Activated CD8-positive, alpha-beta memory T cell treated with anti-CD3 and anti-CD28 coated beads, Interleukin-2, amount 50 U/mL, for 24 hours (primary cell): Measurements from ENCODE around the gene RDH5.

Experiments
- DNase-seq: peaks from one replicate; pipeline ENCODE4 v3.0.0-alpha.2; 2020; ENCODE audit errors: extremely low read depth

RDH5 gene

DNA sequence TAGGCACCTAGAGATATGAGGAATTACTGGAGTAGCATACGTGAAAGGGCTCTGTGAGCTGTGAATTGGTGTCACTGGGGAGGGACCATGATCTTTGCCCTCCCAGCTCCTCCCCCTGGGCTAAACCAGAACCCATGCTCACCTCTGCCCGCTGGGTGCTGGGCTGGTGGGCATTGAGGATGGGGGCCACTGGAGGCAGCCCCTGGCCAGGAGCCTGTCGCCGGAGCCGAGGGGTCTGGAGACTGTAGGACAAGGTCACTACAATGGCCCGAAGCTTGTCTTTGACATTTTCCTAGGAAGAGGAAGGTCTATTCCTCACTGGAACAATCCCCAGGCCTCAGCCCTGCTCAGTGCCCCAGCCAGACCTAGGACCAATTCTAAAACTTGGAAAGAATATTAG, 24.1 kb upstream of the RDH5 start:
- DNase-seq: no peak

DNA sequence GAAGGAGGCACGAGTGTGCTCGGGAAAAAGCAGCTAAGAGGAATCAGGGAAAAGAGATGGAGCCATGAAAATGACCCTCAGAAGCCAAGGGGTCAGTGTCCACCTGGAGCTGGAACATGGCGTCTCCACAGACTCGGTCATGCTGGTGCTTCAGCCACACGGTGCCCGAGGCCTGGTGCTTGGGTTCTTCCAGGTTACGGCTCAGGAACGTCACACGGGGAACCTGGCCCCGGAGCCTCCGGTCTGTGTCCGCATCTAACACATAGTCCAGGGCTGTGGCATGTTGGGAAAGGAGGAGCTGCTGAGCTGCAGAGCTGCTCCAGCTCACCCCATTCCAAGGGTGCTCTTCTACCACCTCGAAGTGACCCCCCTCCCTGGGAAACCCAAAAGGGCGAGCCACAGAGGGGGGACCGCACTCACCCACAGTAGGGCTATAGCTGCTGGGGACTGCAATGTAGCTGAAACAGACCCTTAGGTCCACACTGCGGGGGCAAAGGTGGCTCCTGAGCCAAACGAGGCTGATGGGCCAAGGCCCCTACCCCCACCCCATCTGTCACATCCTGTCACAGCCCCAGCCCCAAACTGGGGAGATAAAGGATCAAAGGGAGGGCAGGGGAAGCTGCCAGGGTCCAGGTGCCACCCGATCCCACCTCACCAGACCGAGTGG, 23.3 kb upstream of the RDH5 start:
- no peak for DNase-seq

DNA sequence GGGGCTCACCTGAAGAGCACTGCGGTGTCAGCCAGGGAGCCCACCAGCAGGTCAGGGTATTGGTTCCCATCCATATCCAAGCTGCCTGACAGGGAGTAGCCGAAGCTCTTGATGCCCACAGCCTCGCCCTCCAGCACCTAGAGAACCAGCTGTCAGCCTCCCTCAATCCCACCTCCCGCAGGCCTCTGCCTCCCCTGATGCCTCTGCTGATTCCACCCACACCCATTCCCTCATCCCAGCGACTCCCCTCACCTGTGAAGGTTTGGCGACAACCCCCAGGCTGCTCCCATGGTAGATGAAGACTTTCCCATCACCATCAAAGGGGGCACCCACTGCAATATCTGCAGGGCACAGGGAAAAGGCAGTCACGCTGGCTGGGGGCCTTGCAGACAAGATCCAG, 22.5 kb upstream of the RDH5 start:
- DNase-seq: no peak

DNA sequence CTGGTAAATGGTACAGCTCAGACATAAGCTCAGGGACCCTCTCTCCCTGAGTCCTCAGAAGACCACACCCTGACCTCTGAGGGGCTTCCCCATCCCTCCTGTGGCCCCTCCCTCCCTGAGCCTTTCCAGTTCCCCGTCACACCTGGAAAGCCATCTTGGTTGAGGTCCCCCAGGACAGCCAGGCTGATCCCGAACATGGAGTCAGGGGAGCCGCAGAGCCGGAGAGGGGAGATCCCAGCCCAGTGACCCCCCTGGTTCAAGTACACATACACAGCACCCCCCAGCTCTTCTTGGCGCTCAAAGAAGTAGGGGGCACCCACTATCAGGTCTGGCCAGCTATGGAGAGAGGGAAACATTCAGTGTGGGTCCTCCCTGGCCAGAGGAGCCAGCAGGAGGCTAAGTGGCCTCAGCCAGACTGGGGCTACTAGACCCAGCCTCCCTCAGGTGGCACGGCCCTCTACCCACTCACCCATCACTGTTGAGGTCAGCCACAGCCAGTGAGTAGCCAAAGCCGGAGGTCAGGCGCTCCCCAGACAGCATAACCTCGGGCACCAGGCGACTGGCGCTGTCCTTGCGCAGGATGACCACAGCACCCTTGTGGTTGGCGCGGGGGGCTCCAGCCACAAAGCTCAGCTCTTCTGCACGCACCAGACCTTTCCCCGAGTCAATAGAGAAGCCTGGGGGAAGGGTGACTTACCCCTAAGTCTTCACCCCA, 21.8 kb upstream of the RDH5 start:
- DNase-seq: no peak

DNA sequence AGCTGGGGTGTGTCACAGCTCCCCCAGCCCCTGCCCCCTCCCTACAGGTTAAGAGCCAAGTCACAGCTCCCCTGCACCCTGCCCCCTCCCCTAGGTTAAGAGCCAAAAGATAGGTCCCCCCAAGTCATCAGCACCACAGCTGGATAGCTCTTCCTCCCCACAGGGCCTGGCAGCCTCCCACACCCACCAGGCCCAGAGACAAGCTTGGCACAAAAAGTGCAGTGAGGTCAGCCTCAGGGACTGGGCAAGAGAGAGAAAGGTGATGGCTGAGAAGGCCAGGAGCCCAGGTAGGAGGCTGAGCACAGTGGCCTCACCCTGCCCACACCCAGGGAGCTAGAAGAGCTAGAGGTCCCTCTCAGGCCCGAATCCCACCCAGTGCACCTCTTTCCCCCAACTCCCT, 21.2 kb upstream of the RDH5 start:
- DNase-seq: no peak

DNA sequence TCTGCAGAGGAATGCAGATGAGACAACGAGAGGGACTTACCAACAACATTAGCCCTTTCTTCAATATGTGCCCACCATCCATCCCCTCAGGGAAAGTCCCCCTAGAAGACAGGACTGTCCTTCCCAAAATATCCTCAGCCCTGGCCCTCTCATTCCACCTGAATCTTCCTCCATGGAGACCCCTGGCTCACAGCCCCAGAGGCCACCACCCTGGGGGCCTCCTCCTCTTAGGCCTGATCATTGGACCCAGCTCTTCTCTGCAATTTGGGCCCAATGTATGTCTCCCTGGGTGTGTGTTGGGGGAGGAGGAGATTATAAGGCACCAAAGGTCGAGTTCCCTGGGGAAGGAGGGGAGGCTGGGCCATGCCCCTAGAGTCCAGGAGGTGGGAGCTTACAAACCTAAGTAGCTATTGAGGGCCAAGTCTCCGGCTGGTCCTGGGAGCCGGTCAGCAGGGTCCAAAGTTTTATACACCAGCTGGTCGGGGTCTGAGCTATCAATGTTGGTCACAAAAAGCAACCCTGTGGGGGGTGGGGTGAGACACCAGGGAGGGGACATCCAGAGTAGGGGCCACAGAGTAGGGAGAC, 20.6 kb upstream of the RDH5 start:
- no peak for DNase-seq

DNA sequence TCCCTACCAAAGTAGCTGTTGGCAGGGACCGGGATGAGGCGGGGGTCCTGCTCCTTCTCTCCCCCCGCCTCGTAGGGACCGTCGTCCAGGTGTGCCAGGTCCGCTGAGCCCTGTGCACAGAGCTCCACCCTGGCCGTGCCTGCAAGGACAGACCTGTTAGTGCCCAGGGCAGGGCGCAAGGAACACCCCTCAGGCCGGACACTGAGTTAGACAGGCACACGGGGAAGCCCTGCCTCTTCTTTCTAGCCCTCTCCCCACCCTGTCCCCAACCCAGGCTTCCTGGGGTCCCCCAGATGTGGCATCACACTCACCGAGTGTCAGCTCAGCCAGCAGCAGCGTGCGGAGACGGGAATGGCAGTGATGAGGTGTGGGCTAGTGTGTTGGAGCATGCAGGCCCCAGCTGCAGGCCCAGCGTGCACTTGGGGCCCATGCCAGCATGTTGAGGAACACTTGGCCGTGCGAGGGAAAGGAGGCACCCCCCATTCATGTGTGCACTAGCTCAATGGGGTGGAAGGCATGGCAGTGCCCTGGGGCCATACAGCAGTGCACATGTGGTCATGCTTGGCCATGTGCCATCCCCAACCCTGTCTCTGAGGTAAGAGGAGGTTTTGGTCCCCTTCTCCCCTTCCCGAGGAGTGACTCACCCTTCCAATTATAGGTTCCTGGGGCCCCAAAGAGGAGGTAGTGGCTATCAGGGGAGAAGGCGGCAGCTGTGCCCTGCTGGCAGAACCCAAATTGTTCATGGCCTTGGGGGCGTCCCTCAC, 19.8 kb upstream of the RDH5 start:
- DNase-seq: no peak

DNA sequence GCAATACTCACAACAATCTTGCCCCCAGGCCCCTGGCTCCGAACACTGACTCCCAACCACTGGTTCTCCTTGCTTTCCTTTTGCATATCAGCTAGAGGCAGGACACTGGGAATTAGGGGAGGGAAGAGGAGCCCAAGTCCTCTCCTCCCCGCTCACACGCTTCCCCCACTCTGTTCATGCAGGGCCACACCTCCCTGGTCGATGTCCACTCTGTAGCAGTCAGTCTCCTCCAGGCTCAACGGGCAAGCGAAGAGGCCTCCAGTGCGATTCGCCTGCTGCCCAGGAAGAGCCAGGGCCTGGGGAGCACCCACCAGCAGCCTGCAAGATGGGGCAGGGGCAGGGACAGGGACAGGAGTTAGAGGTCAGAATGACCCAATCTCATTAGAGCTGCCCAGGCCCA, 17.3 kb upstream of the RDH5 start:
- DNase-seq: no peak

DNA sequence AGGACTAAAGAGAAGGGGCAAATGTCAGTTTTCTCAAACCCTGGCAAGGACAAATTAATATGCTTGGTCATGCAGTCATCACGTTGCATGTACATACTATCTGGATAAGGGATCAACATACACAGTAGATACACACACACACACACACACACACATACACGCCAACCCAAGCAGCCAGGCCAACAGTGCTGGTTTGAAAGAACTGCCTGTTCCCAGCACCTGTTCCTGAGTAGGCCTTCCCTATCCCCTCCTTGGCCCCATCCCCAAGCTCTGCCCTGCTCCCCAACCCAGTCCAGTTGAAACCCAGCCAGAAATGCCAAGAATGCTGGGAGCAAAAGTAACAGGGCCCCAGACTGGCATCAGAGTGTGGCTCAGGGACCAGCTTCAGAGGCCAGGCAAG, 16.9 kb upstream of the RDH5 start:
- DNase-seq: no peak

DNA sequence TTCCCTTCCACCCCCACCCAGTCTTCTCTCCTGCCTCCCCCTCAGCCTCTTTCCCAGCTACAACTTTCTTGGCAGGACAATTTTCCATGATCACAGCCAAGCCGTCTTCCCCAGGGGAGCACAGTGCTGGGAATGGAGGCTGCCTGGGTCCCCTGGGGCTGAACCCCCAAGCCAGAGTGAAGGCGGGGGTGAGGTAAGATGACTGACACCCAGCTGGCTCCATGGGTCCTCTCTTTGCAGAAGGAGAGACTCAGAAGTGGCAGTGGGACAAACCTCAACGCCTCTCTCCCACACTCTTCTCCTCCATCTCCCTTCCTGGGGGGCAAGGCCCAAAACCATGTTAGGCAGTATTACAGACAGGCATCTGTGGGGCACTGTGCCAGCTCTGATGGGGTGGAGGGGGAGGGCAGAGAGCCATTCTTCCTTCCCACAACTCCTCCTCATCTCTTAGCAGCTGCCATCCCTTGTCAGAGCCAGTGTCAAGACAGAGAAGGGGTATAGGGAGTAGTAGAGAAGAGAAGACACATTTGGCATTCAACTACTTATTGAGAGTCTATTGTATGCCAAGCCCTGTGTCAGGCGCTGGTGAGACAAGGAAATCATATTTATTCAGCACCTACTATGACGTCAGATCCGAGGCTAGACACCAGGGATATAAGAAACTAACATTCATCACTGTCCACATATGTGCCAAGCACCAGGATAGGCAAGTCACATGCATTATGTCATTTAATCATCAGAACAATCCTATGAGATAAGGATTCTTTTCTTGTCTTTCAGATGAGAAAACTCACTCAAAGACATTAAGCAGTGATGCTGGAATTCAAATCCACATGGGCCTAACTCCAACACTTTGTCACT, 16.1 kb upstream of the RDH5 start:
- DNase-seq: no peak

DNA sequence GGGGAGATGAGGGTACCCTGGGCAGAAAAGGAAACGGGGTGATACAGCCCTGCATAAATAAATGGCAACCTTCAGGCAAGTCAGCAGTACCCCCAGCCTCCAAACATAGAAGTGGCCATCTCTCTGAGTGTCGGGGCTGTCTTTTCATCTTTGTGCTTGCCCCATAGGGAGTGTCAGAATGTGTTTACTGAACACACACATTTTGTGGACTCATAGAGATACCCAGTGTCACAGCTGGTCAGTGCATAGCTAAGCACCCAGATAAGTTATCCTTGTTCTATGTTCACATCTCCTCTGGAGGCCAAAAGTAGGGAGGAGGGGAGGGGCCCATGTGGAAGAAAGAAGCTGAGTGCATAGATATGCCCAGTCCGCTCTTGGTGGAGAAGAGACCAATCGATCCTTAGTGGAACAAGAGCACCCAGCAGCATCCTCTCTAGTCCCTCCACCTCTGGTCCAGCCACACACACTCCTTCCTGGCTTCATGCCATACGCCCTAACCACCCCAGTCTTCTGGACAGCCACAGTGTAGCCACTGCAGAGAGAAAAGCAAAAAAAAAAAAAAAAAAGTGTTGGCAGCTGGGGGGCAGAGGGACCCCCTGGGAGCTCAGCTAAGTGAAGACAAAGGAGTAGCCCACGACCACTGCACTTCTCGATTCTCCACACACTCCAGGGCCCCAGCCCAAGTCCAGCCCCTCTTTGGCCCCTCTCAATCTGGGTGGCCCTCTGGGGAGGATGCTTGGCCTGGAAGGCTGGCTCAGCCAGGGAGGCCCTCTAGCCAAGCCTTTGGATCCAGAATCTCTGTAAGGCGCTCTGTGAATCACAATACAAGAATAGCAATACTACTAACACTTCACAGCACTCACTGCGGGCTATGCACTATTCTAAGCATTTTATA, 15.1 kb upstream of the RDH5 start:
- DNase-seq: no peak

DNA sequence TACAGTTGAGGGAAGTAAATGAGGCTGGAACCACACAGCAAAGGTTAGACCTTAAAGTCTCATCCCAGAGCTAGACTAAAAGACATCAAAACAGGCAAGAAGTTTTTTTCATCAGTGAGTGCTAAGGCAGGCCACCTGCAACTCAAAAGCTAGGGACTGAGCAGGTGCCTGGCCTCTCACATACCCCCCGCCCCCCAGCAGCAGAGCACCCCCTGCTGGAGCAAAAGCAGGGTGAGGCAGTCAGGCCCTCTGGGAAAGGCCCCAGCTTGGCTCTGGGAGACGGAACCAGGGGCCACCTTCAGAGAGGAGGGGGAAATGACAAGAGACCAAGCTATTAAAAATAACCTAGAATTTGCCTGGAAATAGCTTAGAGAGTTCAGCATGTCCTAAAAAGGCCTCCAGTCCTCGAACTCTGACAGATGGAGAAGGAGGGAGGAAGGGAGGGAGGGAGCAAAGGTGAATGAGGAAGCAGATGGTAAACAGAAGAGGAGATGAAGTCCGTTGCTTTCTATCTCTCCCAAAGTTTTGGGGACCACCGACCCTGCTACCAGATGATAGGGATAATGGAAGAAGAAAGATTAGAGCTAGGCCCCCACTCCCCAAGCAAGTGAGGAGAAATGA, 14.3 kb upstream of the RDH5 start:
- DNase-seq: no peak

DNA sequence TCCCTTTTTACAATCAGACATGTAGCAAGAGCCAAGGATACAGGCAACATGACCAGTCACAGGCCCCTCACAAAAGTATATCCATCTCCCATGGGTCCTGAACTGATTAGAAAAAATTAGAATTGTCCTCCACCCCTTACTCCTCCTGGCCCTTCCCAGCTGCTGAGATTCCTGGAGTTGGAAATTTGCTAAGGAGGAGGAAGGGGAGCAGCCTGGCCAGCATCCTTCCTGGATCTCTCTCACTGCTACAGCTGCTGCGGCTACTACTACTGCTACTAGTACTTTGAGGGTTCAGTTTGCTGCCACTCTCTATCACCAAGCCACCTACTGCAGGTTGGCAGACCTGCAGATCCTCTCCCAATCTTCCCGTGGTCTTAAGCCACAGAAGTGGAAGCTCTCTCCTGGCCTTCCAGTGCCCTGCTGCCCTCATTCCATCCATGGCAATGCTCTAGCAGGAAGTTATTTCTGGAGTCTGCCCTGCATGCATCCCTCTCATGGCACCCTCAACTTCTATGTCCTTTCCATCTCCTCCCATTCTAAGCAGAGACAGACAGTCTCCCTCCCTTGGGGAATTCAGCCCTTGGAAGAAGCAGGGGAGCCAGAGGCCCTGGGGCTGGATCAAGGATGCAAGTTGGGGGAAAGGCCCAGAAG, 13.5 kb upstream of the RDH5 start:
- no peak for DNase-seq

DNA sequence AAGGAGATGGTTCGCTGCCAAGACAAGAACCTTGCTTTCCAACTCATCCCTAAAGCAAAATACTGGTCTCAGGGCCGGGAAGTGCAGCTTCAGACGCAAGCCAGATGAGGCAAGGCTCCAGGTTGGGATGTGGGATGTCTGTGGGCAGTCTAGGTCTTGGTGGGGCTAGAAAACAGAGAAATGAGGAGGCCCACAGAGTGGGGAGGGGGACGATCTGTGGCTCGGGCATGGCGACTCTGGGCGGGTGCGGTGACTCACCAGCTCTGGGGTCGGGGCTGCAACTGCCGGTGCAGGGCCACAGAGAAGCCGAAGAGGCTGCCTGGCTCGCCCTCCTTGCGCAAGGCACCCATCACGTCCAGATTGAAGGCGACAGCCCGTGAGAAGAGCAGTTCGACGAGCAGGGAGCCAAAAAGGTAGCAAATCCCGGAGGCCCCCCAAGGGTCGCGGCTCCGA, 12.9 kb upstream of the RDH5 start:
- DNase-seq: no peak

DNA sequence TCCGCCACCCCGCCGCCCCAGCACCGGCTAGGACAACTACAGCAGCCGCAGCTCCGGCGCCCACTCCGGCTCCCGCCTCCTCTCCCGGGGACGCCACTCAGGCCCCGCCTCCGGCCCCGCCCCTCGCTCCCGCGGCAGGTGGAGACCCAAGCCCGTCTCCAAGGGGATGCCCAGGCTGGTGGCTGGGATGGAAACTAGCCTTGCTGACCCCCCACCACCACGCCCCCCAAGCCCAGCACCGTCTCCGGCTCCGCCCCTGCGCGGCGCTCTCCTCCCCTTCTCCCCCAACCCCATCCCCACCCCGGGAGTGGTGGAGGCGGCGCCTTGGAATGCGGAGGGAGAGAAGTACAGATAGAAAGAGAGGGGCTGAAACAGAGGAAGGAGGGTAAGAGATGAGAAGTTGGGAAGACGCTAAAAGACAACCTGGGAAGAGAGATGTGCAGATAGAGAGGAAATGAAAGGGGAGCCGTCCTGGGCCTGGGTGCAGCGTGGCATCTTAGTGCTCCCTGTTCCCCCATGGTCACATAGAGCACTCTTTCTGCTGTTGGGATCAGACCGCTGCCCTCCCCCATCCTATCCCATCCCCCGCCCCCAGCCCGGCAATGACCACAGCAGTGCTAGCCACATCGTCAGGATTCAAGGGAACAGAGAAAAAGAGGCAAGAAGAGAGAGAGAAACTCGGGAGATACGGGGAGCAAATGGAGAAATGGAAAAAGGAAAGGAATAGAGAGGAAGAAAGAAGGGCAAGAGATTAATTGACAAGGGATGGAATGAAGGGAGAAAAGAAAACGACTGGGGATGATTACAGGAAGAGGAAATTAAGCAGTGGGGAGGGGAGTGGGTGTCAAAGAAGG, 12.1 kb upstream of the RDH5 start, which contains the start of gene ITGA7:
Gene ITGA7 (minus strand): TSS at position 64 of the 854 bp plus-strand sequence. CDS start 222 bp downstream, outside the sequence.
- DNase-seq: no peak

DNA sequence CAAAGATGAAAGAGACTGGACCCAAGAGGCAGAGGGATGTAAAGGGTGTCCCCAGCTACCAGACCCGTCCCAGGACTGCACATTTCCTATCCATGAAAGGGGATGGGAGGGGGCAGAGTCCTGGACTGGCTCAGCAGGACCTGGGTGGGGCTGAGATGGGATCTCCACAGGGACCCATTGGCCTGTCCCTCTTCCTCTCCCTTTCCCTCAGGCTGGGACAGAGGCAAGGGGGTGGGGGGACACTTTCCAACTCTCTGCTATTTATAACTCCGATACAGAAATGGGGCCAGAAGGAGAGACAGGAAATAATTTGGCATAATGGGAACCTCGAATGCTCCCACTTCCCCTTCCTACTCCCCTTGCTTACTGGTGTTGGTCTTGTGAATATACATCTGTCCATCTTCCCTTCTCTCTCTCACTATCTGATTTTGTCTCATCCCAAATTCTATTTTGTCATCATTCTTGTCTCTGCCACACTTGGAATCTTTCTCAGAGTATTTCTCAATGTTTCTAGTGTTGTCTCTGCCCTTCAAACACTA, 11.4 kb upstream of the RDH5 start:
- DNase-seq: no peak

DNA sequence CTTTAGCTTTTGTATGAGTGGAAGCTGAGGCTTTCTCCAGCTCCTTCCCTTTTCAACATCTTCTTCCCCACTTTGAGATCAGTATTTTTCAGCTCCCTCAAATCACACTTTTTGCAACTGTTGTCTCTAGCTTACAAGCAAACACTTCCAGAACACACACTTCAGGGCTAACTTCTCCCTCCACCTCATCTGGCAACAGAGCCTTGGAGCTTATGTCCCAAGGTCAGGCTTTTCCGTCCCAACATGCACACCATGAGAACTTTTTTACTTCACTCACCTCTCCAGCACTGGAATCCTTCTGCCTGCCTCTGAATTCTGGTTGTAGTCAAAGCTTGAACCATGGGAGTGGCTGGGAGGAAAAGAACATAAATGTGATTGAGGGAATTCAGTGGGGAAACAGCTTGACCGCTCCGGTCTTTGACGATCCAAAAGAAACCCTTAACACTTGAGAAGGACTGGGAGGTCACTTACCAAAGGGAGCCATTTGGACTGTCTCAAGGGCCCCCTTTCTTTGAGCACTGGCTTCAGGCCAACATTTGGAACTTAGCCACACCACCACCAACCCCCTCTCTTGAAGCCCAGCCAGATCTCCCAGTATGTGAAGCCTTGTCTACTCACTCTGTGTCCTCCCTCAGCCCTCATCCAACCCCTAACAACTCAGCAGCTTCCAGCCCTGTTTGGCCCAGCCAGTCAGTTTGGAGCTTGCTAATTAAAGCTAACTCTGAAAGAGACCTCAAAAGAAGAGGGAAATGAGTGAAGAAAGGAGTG, 8.2 kb upstream of the RDH5 start:
- no peak for DNase-seq
